Measurements from ENCODE around the gene DHDDS. TPM values are rescaled to one million over a fixed set of nuclear protein-coding genes. Genes with fewer than 3 reads are reported as not detected.

The DHDDS gene, protein sequence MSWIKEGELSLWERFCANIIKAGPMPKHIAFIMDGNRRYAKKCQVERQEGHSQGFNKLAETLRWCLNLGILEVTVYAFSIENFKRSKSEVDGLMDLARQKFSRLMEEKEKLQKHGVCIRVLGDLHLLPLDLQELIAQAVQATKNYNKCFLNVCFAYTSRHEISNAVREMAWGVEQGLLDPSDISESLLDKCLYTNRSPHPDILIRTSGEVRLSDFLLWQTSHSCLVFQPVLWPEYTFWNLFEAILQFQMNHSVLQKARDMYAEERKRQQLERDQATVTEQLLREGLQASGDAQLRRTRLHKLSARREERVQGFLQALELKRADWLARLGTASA
- 39.6 and 41.2 TPM in 2 replicates for total RNA-seq

DNA sequence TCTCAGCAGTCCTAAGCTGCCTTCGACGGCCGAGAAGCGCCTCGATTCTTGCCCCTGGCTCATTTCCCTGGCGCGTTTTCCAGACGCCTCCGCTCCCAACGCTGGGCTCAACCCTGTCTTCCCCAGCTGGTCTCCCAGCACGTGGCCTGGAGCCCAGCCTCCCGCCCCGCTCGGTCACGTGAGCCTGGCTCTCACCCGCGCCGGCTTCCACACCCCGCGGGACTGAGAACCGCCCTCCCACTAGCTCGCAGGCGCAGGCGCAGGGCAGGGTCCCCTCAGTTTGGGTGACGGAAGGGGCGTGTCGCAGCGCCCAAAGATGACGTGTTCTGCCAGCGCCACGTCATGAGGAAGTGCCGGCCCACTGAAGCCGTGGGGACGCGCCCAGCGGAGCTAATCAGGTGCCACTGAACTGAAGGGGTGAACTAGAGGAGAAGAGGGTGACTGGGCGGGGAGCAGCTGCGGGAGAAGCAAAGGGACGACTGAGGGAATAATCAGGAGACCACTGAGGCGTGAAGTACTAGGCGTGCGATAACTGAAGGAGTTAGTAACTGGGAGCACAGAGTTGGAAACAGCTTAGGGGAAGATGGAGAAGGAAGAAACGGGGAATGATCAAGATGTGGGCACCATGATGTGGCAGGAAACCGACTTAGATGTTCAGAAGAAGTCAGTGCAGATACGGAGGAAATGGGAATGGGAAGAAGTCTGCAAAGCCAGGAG lies at the start of gene DHDDS:
TSS of gene DHDDS (plus strand) at position 343 of the 717 bp plus-strand sequence. CDS start 625 bp downstream, outside the sequence.

GRCh38 chr1:26410706-26411623 lies 21.2 kb upstream of the DHDDS start, which contains the start of gene LIN28A:
Gene LIN28A (plus strand): TSS chr1:26410817. CDS start chr1:26410892, 75 bp downstream.

GRCh38 chr1:26472320-26472900 lies 40.3 kb downstream of the DHDDS start, which contains the start of gene HMGN2:
Gene HMGN2 (plus strand): TSS chr1:26472440. CDS start chr1:26472613, 173 bp downstream.

Other genes with a start within 250 kb of the DHDDS start
- gene CATSPER4, start 241.7 kb upstream of the DHDDS start, total RNA-seq = not detected in 2 replicates
- gene CEP85, start 198.1 kb upstream of the DHDDS start, total RNA-seq = 3.4 and 6.7 TPM in 2 replicates
- 225 and 247 TPM in 2 replicates for gene SH3BGRL3, start 152.2 kb upstream of the DHDDS start, total RNA-seq
- gene UBXN11, start 125.7 kb upstream of the DHDDS start, total RNA-seq = 1.2 and 4.8 TPM in 2 replicates
- not detected in 2 replicates for gene CD52, start 114.4 kb upstream of the DHDDS start, total RNA-seq
- gene CRYBG2, start 78.2 kb upstream of the DHDDS start, total RNA-seq = not detected in 2 replicates
- gene ZNF683, start 59.6 kb upstream of the DHDDS start, total RNA-seq = not detected in 2 replicates
- gene LIN28A, start 21.5 kb upstream of the DHDDS start, total RNA-seq = not detected in 2 replicates
- 178 and 185 TPM in 2 replicates for gene HMGN2, start 40.1 kb downstream of the DHDDS start, total RNA-seq
- gene RPS6KA1, start 97.4 kb downstream of the DHDDS start, total RNA-seq = 2.2 and 2.6 TPM in 2 replicates

Measured in cardiac ventricle fibroblast (primary cell).